GM18508 (cell line): ENCODE data around the gene NDUFC2.
"Not testable (repeated sequence)": the region's sequence is repeated elsewhere in the genome, so short reads cannot be mapped to it uniquely, and the experiment has no call there.

ENCODE experiments used
- ATAC-seq: cut with Tn5 transposase; IDR thresholded peaks from one replicate; pipeline ENCODE4 v1.9.1; 2021; ENCODE audit warnings: moderate number of reproducible peaks; ENCODE audit not compliant: insufficient read depth, unreplicated experiment

Gene NDUFC2

GRCh38 chr11:78080818-78081495, 1.3 kb upstream of the NDUFC2 start:
- ATAC-seq, result no peak

- no peak for ATAC-seq
These were observed 589 bp upstream of the NDUFC2 start for GRCh38 chr11:78080084-78080817.

GRCh38 chr11:78078218-78079167, 1.2 kb downstream of the NDUFC2 start:
- no peak for ATAC-seq

DNA sequence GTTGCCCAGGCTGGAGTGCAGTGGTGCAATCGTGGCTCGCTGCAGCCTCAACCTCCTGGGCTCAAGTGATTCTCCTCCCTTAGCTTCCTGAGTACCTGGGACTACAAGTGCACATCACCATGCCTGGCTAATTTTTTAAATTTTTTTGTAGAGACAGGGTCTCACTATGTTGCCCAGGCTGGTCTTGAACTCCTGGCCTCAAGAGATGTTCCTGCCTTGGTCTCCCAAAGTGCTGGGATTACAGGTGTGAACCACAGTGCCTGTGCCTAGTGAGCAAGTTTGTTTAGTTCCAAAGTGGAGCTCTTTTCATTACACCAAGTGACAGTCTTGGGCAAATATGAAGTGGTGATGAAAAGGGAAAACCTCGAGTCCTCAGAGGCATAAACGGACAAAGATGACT, 2.1 kb downstream of the NDUFC2 start:
- not testable (repeated sequence) for ATAC-seq

DNA sequence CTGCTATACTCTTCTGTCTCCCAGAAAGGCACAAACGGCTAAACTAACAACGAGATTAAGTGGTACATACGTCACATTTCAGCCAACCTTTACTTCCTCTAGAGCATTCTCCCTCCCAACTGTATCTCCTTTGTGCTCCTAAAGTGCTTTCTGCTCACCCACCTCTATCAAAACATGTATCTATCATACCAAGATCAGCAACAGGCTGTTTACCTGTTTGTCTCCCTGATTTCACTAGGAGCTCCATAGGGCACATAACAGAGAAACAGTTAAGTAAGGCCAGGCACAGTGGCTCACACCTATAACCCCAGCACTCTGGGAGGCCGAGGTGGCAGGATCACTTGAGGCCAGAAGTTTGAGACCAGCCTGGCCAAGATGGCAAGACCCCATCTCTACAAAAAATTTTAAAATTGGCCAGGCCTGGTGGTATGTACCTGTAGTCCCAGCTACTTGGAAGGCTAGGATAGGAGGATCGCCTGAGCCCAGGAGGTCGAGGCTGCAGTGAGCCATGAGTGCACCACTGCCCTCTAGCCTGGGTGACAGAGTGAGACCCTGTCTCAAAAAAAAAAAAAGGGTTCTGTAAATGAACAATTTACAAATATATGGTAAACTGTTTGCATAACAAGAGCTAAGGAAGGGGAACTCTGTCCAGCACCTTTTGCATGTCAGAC, 2.8 kb downstream of the NDUFC2 start:
- no peak for ATAC-seq

GRCh38 chr11:78074756-78075155, 4.9 kb downstream of the NDUFC2 start:
- no peak for ATAC-seq

GRCh38 chr11:78072455-78072854, 7.2 kb downstream of the NDUFC2 start:
- ATAC-seq, result no peak

DNA sequence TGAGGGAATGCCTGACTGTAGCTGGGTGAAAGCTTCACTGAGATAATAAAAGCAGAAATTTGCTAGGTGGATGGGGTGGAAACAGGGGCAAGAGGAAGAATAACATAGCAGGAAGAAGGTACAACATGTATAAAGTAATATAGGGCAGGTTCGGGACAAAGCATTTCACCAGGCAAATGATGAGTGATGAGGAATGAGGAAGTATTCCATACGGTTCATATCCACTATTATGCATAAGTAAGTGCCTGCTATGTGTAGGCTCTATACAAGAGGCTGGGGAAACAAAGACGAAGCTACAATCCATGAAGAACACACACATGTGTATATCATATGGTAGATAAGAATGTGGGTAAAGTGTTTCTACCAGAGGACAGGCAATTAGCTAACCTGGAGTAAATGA, 7.9 kb downstream of the NDUFC2 start:
- ATAC-seq, result no peak

- no peak for ATAC-seq
These were observed 9.0 kb downstream of the NDUFC2 start for GRCh38 chr11:78070621-78071020.

- no peak for ATAC-seq
These were observed 10.2 kb downstream of the NDUFC2 start for GRCh38 chr11:78069465-78069864.

GRCh38 chr11:78067704-78068103, 12.0 kb downstream of the NDUFC2 start:
- no peak for ATAC-seq

DNA sequence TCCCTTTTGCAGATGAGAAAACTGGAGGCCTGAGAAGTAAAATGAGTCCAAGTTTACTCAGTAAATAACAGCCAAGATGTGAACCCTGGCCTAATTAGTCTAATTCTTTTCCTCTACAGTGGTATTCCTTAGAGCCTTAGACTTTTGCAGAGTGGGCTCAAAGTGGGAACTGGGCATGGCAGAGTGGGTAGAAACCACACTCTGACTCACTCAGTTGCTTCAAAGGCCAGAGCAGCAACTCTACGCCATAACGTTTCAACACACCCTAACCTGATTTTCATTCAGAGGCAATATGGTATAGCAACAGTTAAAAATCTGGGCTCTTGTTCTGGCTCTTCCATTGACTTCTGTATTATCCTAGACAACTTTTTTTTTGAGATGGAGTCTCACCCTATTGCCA, 13.2 kb downstream of the NDUFC2 start:
- no peak for ATAC-seq

GRCh38 chr11:78065203-78065602, 14.5 kb downstream of the NDUFC2 start:
- ATAC-seq, result no peak

DNA sequence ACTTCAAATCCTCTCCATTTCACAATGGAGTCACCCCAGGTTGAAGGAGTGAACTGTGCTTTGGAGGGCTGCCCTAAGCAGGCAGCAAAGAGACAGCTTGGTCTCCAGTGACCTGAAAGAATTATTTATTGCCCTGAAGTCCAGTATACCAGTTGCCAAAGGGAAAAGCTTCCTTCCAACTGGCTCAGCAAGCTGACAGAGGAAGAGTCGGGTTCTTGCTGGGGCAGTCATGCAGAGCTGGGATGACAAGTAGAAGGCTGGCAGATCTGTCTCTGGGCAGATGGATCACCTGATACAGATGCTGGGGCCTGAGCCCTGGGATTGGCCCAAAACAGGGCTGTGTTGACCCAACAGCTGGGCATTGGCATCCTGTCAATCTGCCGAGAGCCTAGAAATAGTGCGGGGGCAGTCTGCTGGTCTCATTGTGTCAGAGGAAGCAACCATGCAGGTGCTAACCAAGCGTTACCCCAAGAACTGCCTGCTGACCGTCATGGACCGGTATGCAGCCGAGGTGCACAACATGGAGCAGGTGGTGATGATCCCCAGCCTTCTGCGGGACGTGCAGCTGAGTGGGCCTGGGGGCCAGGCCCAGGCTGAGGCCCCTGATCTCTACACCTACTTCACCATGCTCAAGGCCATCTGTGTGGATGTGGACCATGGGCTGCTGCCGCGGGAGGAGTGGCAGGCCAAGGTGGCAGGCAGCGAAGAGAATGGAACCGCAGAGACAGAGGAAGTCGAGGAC, 16.1 kb downstream of the NDUFC2 start, which contains the start of gene THRSP:
Gene THRSP (plus strand): TSS at position 422 of the 742 bp plus-strand sequence. CDS start 21 bp downstream, at position 443.
- no peak for ATAC-seq

DNA sequence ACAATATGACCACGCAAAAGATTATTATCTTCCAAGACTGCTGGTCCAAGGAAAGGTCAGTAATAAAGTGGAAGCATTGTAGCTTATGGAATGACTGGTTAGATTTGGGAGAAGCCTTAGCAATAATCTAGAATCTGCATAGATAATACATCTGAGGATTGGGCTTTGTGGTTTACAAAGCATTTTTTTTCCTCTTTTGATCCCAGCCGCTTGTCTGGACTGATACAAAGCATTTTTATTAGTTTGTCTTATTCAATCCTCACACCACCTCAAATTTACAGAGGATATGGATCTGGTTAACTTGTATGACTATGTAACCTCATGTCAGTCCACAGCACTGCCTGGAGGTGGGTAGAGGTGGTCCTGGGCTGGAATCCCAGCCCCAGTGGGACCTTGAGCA, 17.0 kb downstream of the NDUFC2 start:
- ATAC-seq, result no peak

- no peak for ATAC-seq
These were observed 17.7 kb downstream of the NDUFC2 start for GRCh38 chr11:78061921-78062311.

DNA sequence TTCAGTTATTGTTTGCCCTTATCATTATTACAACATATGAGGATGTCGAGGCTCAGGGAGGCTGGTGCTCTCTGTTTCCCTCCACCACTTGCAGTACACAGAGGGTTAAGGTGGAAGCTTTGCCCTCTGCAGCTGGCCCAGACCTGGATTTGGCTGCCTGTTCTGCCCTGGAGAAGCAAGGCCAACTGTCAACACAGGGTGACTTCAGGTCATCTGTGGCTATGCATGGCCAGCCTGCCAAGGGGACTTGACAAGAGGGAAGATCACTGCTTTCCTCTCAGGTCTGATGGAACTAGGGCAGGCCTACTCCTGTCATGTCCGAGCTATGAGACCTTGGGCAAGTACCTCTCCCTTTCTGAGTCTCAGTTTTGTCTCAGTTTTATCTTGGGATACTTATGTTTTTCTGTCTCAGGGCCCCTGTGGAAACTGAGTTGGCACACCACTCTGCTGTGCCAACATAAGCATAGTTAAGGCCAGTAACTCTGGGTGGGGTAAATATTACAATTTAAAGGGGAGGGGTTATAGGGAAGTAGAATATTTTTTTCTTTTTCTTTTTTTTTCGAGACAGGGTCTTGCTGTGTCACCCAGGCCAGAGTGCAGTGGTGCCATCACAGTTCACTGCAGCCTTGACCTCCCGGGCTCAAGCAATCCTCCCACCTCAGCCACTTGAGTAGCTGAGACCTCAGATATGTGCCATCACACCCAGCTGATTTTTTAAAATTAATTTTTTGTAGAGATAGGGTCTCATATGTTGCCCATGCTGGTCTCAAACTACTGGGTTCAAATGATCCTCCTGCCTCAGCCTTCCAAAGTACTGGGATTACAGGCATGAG, 18.4 kb downstream of the NDUFC2 start:
- ATAC-seq, result no peak

DNA sequence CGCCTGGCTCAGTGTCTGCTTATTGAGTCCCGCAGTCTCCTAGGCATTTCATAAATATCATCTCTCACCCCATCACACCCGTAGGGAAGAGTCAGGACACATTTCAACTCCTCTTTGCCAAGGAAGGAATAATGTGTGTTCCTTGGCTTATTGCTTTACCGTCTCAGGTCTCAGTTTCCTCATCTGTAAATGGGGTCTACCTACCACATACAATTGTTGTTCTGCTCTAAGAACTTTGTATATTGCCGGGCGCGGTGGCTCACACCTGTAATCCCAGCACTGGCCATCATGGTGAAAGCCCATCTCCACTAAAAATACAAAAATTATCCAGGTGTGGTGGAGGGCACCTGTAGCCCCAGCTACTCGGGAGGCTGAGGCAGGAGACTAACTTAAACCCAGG, 19.1 kb downstream of the NDUFC2 start:
- no peak for ATAC-seq
